Activated naive CD4-positive, alpha-beta T cell treated with anti-CD3 and anti-CD28 coated beads, Interleukin-2, amount 10 ng/mL, durations not matched to agents 7 days and 5 days (primary cell): ENCODE data around the gene CROCC2.

Source experiments
- CTCF ChIA-PET: fragments of 350-600 bp; sonication (Branson Sonifier 250); formaldehyde crosslinking; loops from one replicate; lab custom pipeline; 2021; ENCODE audit warnings: antibody characterized with exemption; lab: Charles Lee
- DNase-seq: peaks from one replicate; pipeline ENCODE4 v3.0.0-alpha.2; 2020
- H3K27ac Mint-ChIP-seq: one replicate; pipeline ENCODE4 v1.8.0; 2021; ENCODE audit warnings: mild to moderate bottlenecking, moderate library complexity, mixed read lengths
- H3K27me3 Mint-ChIP-seq: one replicate; pipeline ENCODE4 v1.8.0; 2021; ENCODE audit warnings: mild to moderate bottlenecking, mixed read lengths
- H3K36me3 Mint-ChIP-seq: one replicate; pipeline ENCODE4 v1.8.0; 2021; ENCODE audit warnings: mixed read lengths
- H3K4me1 Mint-ChIP-seq: one replicate; pipeline ENCODE4 v1.8.0; 2021; ENCODE audit warnings: mixed read lengths
- H3K4me3 Mint-ChIP-seq: one replicate; pipeline ENCODE4 v1.8.0; 2021; ENCODE audit warnings: mild to moderate bottlenecking, moderate library complexity, mixed read lengths
- H3K9me3 Mint-ChIP-seq: one replicate; pipeline ENCODE4 v1.8.0; 2021; ENCODE audit warnings: mixed read lengths

Gene CROCC2

DNA sequence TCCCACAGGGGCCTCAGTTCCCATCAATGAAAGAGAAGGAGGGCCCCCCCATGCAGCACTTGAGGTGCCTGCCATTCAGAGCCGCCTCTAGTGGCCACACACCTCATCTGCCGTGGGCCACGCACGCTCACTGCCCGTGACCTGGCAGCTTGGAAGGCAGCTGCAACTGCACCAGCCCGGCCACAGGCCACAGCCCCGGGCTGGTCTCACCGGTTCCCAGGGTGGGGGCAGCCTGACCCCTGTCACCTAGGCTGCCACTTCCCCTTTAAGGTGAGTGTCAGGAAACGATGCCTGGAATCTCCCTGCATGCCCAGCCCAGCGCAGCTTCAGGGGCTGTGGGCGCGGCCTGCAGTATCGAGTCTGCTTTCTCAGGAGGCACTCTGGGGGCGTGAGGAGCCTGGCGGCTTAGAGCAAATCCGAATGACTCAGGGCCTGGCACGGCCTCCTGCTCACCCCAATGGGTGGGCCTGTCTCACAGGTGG, 12.7 kb upstream of the CROCC2 start:
- Mint-ChIP-seq H3K4me3 (no peak overlapping the region), H3K27me3 (no peaks in the 10 kb centered on the region), H3K4me1 (no peaks in the 10 kb centered on the region), H3K27ac (no peak overlapping the region), H3K36me3 (no peaks in the 10 kb centered on the region), H3K9me3 (no peaks in the 10 kb centered on the region)
- no peak for DNase-seq
- CTCF ChIA-PET = no interaction called here

GRCh38 chr2:240894006-240894405, 12.1 kb upstream of the CROCC2 start:
- H3K27ac Mint-ChIP-seq = no peak overlapping the region
- no peaks in the 10 kb centered on the region for H3K9me3 Mint-ChIP-seq
- no peaks in the 10 kb centered on the region for H3K4me1 Mint-ChIP-seq
- H3K4me3 Mint-ChIP-seq = no peak overlapping the region
- CTCF ChIA-PET = no interaction called here
- H3K36me3 Mint-ChIP-seq = no peaks in the 10 kb centered on the region
- DNase-seq = no peak
- H3K27me3 Mint-ChIP-seq = peaks cover 4% of the 10 kb centered on the region

GRCh38 chr2:240894836-240895558, 11.1 kb upstream of the CROCC2 start:
- peaks cover 8% of the 10 kb centered on the region for H3K27me3 Mint-ChIP-seq
- CTCF ChIA-PET = no interaction called here
- H3K27ac Mint-ChIP-seq = no peak overlapping the region
- no peak for DNase-seq
- no peak overlapping the region for H3K4me3 Mint-ChIP-seq
- no peaks in the 10 kb centered on the region for H3K4me1 Mint-ChIP-seq
- no peaks in the 10 kb centered on the region for H3K36me3 Mint-ChIP-seq
- no peaks in the 10 kb centered on the region for H3K9me3 Mint-ChIP-seq

- CTCF ChIA-PET = no interaction called here
- Mint-ChIP-seq H3K36me3 (no peaks in the 10 kb centered on the region), H3K4me1 (no peaks in the 10 kb centered on the region), H3K27me3 (peaks cover 8% of the 10 kb centered on the region), H3K9me3 (no peaks in the 10 kb centered on the region), H3K27ac (no peak within 1 kb of the TSS), H3K4me3 (no peak within 1 kb of the TSS)
- no peak for DNase-seq
Measured at GRCh38 chr2:240895656-240896388, 10.3 kb upstream of the CROCC2 start, which contains the start of gene MAB21L4. Gene MAB21L4, minus strand, starts transcription at chr2:240896156. Its CDS starts 159 bp downstream, at chr2:240895997.

- no peaks in the 10 kb centered on the region for H3K4me1 Mint-ChIP-seq
- DNase-seq = no peak
- no peaks in the 10 kb centered on the region for H3K9me3 Mint-ChIP-seq
- H3K27ac Mint-ChIP-seq = no peak overlapping the region
- CTCF ChIA-PET = no interaction called here
- peaks cover 8% of the 10 kb centered on the region for H3K27me3 Mint-ChIP-seq
- H3K4me3 Mint-ChIP-seq = no peak overlapping the region
- no peaks in the 10 kb centered on the region for H3K36me3 Mint-ChIP-seq
Measured at GRCh38 chr2:240896394-240896793, 9.7 kb upstream of the CROCC2 start.

DNA sequence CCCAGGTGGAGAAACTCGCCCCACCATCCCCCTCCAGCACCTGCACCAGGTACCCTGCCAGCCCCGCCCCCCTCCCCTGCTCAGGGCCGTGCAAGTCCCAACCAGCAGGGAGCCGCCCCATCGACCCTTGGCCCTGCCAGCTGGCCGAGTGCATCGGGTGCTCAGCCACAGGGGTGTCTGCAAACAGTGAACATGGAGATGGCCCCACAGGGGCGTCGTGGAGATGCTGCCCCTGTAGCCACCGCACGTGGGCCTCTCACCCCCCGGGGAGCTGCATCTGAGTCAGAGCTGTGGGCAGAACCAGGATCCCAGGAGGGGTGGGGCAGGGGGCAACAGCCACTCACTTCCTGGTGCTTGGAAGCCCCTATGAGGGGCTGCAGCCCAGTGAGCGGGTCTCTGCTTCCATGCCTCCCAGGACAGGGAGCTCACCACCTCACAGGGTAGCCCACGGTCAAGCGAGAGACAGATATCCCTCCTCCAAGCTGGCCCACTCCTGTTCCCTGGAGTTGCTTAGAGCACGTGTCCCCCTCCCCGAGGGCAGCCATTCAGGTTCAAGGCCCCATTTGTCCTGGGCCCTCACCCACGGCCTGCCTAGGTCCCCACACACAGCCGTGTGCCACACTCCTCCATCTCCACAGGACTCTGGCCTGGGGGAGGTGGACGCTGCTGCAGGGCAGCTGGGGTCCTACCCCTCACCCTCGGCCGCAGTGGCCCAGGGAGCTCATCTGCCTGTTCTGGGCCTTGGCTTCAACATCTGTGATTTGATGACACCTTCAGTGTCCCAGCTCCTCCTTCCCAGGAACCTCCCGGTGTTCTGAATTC, 9.1 kb upstream of the CROCC2 start:
- Mint-ChIP-seq H3K27me3 (peaks cover 8% of the 10 kb centered on the region), H3K4me3 (no peak overlapping the region), H3K27ac (no peak overlapping the region), H3K4me1 (no peaks in the 10 kb centered on the region), H3K36me3 (no peaks in the 10 kb centered on the region), H3K9me3 (no peaks in the 10 kb centered on the region)
- CTCF ChIA-PET = interaction anchor here (1.5 kb wide), 1 partner anchor 17 kb away, joined by 8 read pairs; no protein-coding TSS in a partner anchor
- DNase-seq = no peak

GRCh38 chr2:240898108-240898730, 7.9 kb upstream of the CROCC2 start:
- peaks cover 8% of the 10 kb centered on the region for H3K27me3 Mint-ChIP-seq
- CTCF ChIA-PET = interaction anchor here (1.5 kb wide), 1 partner anchor 16 kb away, joined by 8 read pairs; no protein-coding TSS in a partner anchor
- H3K4me1 Mint-ChIP-seq = no peaks in the 10 kb centered on the region
- H3K36me3 Mint-ChIP-seq = no peaks in the 10 kb centered on the region
- H3K9me3 Mint-ChIP-seq = no peaks in the 10 kb centered on the region
- H3K4me3 Mint-ChIP-seq = no peak overlapping the region
- no peak overlapping the region for H3K27ac Mint-ChIP-seq
- no peak for DNase-seq

DNA sequence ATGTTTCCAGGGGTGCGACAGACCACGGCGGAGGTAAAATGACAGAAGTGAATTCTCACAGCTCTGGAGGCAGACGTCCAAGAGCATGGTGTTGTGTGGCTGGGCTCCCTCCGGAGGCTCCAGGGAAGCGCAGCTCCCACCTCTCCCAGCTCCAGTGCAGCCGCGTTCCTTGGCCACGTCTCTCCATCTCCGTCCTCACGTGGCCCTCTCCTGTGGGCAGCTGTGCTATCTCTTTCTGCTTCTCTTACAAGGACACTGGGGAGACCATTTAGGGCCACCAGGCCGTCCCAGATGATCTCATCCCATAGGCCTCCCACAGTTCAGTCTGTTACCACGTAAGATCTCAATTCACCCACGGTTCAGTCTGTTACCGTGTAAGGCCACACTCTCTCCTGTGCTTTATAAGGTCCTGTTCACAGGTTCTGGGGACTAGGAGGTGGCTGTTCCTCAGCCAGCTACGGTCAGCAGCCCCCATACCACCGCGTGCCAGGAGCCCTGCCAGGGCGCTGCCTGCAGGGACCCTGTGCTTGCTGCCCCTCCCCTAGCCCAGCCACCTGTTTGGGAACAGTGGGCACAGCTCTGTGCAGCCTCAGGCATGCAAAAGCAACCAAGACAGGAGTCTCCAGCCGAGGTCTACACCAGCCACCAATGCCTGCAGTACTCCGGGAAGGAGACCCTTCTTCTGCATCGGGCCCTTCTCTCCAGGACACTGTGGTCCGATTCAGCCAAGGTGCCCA, 7.2 kb upstream of the CROCC2 start:
- Mint-ChIP-seq H3K27ac (no peak overlapping the region), H3K9me3 (no peaks in the 10 kb centered on the region), H3K36me3 (no peaks in the 10 kb centered on the region), H3K4me3 (no peak overlapping the region), H3K4me1 (no peaks in the 10 kb centered on the region), H3K27me3 (peaks cover 8% of the 10 kb centered on the region)
- CTCF ChIA-PET = interaction anchor here (1.5 kb wide), 1 partner anchor 15 kb away, joined by 8 read pairs; no protein-coding TSS in a partner anchor
- DNase-seq = no peak

- no peak overlapping the region for H3K27ac Mint-ChIP-seq
- H3K4me1 Mint-ChIP-seq = no peaks in the 10 kb centered on the region
- peaks cover 8% of the 10 kb centered on the region for H3K27me3 Mint-ChIP-seq
- no peaks in the 10 kb centered on the region for H3K9me3 Mint-ChIP-seq
- no peak overlapping the region for H3K4me3 Mint-ChIP-seq
- CTCF ChIA-PET = no interaction called here
- no peaks in the 10 kb centered on the region for H3K36me3 Mint-ChIP-seq
- no peak for DNase-seq
Measured at GRCh38 chr2:240899468-240899865, 6.7 kb upstream of the CROCC2 start.

DNA sequence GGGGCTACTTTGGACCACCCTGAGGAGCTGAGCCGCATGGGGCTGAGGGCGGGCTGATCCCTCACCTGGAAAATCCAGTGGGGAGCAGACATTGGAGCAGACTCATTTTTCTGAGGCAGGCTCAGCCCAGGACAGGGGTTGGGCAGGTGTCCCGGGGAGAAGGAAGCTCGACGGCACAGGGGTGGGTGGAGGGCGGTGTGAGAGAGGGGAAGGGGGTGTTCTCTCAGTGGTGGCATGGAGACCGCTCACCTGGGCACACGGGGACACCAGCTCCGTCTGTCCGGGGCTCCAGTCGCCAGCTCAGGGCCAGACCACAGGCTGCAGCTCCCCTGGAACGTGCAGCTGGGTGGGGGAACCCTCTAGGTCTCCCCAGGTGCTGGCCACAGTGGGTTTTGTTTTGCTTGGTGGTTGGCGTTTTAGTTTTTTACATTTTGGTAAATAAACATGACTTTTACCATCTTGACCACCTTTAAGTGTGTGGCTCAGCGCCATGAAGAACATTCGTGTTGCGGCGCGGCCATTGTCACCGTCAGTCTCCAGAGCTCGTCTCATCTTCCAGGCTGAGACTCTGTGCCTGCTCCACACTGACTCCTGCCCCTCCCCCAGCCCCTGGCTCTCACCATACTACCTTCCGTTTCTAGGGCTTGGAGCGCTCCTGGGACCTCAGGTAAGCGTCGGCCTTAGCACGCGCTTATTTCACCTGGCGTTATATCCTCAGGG, 5.8 kb upstream of the CROCC2 start:
- no peaks in the 10 kb centered on the region for H3K4me1 Mint-ChIP-seq
- peaks cover 8% of the 10 kb centered on the region for H3K27me3 Mint-ChIP-seq
- H3K27ac Mint-ChIP-seq = no peak overlapping the region
- H3K4me3 Mint-ChIP-seq = no peak overlapping the region
- H3K9me3 Mint-ChIP-seq = no peaks in the 10 kb centered on the region
- no peak for DNase-seq
- CTCF ChIA-PET = no interaction called here
- no peaks in the 10 kb centered on the region for H3K36me3 Mint-ChIP-seq

- no peak overlapping the region for H3K4me3 Mint-ChIP-seq
- no peak overlapping the region for H3K27ac Mint-ChIP-seq
- no peaks in the 10 kb centered on the region for H3K4me1 Mint-ChIP-seq
- CTCF ChIA-PET = no interaction called here
- no peaks in the 10 kb centered on the region for H3K36me3 Mint-ChIP-seq
- no peak for DNase-seq
- H3K9me3 Mint-ChIP-seq = no peaks in the 10 kb centered on the region
- H3K27me3 Mint-ChIP-seq = peaks cover 8% of the 10 kb centered on the region
Measured at GRCh38 chr2:240901986-240902614, 4.0 kb upstream of the CROCC2 start.

DNA sequence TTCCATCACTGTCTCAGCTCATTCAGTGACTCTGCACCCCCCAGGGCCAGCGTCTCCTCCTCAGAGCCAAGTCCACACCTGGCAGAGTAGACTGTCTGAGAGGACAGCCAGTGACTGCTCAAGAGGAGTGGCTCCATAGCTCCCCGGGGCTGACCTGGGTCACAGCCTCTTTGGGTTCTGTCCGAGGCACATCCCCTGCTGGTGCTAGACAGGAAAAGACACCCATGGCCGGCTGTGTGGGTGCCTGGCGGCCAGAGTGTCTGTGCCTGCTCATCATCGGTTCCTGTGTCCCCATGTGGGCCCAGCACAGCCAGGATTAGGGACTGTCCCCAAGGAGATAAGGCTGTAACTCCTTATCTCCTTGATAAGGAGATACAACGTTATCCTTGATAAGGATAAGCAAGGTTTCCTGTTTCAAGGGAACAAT, 3.5 kb upstream of the CROCC2 start:
- no peaks in the 10 kb centered on the region for H3K36me3 Mint-ChIP-seq
- CTCF ChIA-PET = no interaction called here
- H3K27me3 Mint-ChIP-seq = peaks cover 8% of the 10 kb centered on the region
- DNase-seq = no peak
- no peaks in the 10 kb centered on the region for H3K4me1 Mint-ChIP-seq
- no peak overlapping the region for H3K4me3 Mint-ChIP-seq
- H3K9me3 Mint-ChIP-seq = no peaks in the 10 kb centered on the region
- H3K27ac Mint-ChIP-seq = no peak overlapping the region
